SK-N-SH treated with all-trans-retinoic acid at 6 μM for 48 hours (cell line): Measurements from ENCODE around the gene GPR68.

Experiments used
- ARNTL ChIP-seq: fragments of 450-650 bp; formaldehyde crosslinking; IDR thresholded peaks from 2 replicates; pipeline ENCODE4 v1.5.0; 2020; ENCODE audit warnings: low read depth, mild to moderate bottlenecking, moderate library complexity, borderline replicate concordance
- CSDC2 ChIP-seq: fragments of 250-450 bp; sonication (Bioruptor Pico); IDR thresholded peaks from 2 replicates; pipeline ENCODE4 v1.5.0; 2020; ENCODE audit warnings: mild to moderate bottlenecking, moderate library complexity
- GLIS3 ChIP-seq: fragments of 250-450 bp; sonication (Bioruptor Pico); IDR thresholded peaks from 2 replicates; pipeline ENCODE4 v1.5.0; 2020; ENCODE audit warnings: mild to moderate bottlenecking, moderate library complexity
- PPARA ChIP-seq: fragments of 250-450 bp; sonication (Bioruptor Pico); IDR thresholded peaks from 2 replicates; pipeline ENCODE4 v1.5.0; 2020; ENCODE audit warnings: mild to moderate bottlenecking, borderline replicate concordance
- RARB ChIP-seq: fragments of 250-450 bp; sonication (Bioruptor Pico); IDR thresholded peaks from 2 replicates; pipeline ENCODE4 v1.8.0; 2021; ENCODE audit warnings: mild to moderate bottlenecking, moderate library complexity
- SNAI2 ChIP-seq: fragments of 250-450 bp; sonication (Bioruptor Pico); IDR thresholded peaks from 2 replicates; pipeline ENCODE4 v1.5.0; 2020; ENCODE audit warnings: mild to moderate bottlenecking, moderate library complexity
- ZFP3 ChIP-seq: fragments of 250-450 bp; sonication (Bioruptor Pico); IDR thresholded peaks from 2 replicates; pipeline ENCODE4 v1.5.0; 2020; ENCODE audit warnings: mild to moderate bottlenecking, moderate library complexity
- ZFP30 ChIP-seq: fragments of 450-650 bp; formaldehyde crosslinking; IDR thresholded peaks from 2 replicates; pipeline ENCODE4 v1.5.0; 2022; ENCODE audit warnings: mild to moderate bottlenecking, moderate library complexity
- ZNF565 ChIP-seq: fragments of 450-650 bp; formaldehyde crosslinking; conservative IDR thresholded peaks from 2 replicates; pipeline ENCODE4 v1.5.0; 2020; ENCODE audit warnings: low read depth, mild to moderate bottlenecking, moderate library complexity
- ZNF70 ChIP-seq: fragments of 450-650 bp; formaldehyde crosslinking; IDR thresholded peaks from 2 replicates; pipeline ENCODE4 v1.5.0; 2020; ENCODE audit warnings: mild to moderate bottlenecking, moderate library complexity
- ZNF8 ChIP-seq: fragments of 450-650 bp; formaldehyde crosslinking; IDR thresholded peaks from 2 replicates; pipeline ENCODE4 v1.5.0; 2020; ENCODE audit warnings: mild to moderate bottlenecking, moderate library complexity
- TF ChIP-seq, protein P1 (sequence below): fragments of 250-450 bp; sonication (Bioruptor Pico); IDR thresholded peaks from 2 replicates; pipeline ENCODE4 v1.5.1; 2020; ENCODE audit warnings: low read depth, mild to moderate bottlenecking, moderate library complexity
- TF ChIP-seq, protein P2 (sequence below): fragments of 250-450 bp; sonication (Bioruptor Pico); IDR thresholded peaks from 2 replicates; pipeline ENCODE4 v1.8.0; 2020; ENCODE audit warnings: mild to moderate bottlenecking, moderate library complexity, borderline replicate concordance

DNA sequence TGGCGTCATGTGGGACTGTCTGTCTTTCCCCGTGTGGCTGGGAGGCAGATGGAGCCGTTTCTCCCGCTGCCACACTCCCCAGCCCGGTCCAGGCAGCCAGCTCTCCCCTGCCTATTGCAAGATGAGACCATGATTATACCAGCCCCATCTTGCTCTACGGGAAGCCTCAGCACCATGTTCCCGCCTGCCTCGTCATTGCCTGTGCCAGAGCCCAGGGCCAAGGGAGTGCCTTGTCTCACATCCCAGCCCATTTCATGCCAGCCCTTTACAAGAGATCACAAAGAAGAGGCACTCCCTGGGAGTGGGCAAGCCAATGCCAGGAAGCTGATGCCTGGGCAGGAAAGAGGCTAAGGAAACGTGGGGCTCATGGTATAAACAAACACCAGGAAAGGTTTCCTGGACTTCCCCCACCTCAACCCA is 23.9 kb downstream of the GPR68 start:
- TF ChIP-seq RARB (CRISPR knock-in tag) (no peak), SNAI2 (CRISPR knock-in tag) (no peak), ZFP3 (CRISPR knock-in tag) (no peak), ZNF8 (CRISPR knock-in tag) (no peak), PPARA (CRISPR knock-in tag) (no peak), ZNF565 (CRISPR knock-in tag) (no peak), ZFP30 (no peak), ZNF70 (CRISPR knock-in tag) (no peak), ARNTL (no peak), GLIS3 (CRISPR knock-in tag) (no peak), CSDC2 (CRISPR knock-in tag) (no peak)
- TF ChIP-seq, protein P1, sequence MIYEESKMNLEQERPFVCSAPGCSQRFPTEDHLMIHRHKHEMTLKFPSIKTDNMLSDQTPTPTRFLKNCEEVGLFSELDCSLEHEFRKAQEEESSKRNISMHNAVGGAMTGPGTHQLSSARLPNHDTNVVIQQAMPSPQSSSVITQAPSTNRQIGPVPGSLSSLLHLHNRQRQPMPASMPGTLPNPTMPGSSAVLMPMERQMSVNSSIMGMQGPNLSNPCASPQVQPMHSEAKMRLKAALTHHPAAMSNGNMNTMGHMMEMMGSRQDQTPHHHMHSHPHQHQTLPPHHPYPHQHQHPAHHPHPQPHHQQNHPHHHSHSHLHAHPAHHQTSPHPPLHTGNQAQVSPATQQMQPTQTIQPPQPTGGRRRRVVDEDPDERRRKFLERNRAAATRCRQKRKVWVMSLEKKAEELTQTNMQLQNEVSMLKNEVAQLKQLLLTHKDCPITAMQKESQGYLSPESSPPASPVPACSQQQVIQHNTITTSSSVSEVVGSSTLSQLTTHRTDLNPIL = no peak
- TF ChIP-seq, protein P2, sequence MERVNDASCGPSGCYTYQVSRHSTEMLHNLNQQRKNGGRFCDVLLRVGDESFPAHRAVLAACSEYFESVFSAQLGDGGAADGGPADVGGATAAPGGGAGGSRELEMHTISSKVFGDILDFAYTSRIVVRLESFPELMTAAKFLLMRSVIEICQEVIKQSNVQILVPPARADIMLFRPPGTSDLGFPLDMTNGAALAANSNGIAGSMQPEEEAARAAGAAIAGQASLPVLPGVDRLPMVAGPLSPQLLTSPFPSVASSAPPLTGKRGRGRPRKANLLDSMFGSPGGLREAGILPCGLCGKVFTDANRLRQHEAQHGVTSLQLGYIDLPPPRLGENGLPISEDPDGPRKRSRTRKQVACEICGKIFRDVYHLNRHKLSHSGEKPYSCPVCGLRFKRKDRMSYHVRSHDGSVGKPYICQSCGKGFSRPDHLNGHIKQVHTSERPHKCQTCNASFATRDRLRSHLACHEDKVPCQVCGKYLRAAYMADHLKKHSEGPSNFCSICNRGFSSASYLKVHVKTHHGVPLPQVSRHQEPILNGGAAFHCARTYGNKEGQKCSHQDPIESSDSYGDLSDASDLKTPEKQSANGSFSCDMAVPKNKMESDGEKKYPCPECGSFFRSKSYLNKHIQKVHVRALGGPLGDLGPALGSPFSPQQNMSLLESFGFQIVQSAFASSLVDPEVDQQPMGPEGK (CRISPR knock-in tag) = no peak
